ENCODE data around the gene NFATC4. TPM values are rescaled to one million over a fixed set of nuclear protein-coding genes. Genes with fewer than 3 reads are reported as not detected.
"Not testable (repeated sequence)": the region's sequence is repeated elsewhere in the genome, so short reads cannot be mapped to it uniquely, and the experiment has no call there.

Gene NFATC4
- total and polyA plus RNA-seq, 11 donors: 6.5 to 23.0 (median 12.5) TPM

- H3K27me3 ChIP-seq: peaks cover 0 to 17% (median 0%) of the 10 kb centered on the region in 9 donors
- H3K27ac ChIP-seq: peak overlapping the region in 2 of 12 donors; percentile 62 to 73
- no peaks in the 10 kb centered on the region for H3K36me3 ChIP-seq
Measured at GRCh38 chr14:24348186-24348585, 19.8 kb upstream of the NFATC4 start.

DNA sequence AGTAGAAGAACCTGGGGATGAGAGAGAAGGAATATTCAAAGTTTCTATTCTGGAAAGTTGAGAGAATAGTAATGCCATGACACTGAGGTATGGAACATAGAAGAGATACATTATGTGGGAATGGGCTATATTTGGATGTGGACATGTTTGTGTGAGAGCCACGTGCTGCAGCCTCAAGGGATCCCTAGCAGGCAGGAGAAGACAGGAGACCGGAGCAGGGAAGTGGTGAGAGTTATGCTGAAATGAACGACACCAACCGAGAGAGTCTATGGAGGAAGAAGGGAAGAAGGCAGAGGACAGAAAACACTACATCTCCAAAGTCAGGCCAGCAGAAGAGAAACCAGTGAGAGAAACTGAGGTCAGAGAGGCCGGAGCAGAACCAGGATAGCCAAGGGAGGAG, 18.2 kb upstream of the NFATC4 start:
- no peak overlapping the region for H3K27ac ChIP-seq
- DNase-seq (no peak), ATAC-seq (no peak)
- H3K4me1 ChIP-seq: peaks cover 0 to 18% (median 0%) of the 10 kb centered on the region in 12 donors
- 58 to 70% (median 62%) methylated on average over 5 of the region's 5 CpGs for WGBS, 4 donors
- H3K9me3 ChIP-seq: no peaks in the 10 kb centered on the region
- no peaks in the 10 kb centered on the region for H3K36me3 ChIP-seq
- TF ChIP-seq, protein P1, sequence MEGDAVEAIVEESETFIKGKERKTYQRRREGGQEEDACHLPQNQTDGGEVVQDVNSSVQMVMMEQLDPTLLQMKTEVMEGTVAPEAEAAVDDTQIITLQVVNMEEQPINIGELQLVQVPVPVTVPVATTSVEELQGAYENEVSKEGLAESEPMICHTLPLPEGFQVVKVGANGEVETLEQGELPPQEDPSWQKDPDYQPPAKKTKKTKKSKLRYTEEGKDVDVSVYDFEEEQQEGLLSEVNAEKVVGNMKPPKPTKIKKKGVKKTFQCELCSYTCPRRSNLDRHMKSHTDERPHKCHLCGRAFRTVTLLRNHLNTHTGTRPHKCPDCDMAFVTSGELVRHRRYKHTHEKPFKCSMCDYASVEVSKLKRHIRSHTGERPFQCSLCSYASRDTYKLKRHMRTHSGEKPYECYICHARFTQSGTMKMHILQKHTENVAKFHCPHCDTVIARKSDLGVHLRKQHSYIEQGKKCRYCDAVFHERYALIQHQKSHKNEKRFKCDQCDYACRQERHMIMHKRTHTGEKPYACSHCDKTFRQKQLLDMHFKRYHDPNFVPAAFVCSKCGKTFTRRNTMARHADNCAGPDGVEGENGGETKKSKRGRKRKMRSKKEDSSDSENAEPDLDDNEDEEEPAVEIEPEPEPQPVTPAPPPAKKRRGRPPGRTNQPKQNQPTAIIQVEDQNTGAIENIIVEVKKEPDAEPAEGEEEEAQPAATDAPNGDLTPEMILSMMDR (IDR thresholded peaks at IDR 0.05): no peak
- TF ChIP-seq POLR2A (IDR thresholded peaks at IDR 0.05): no peak
- intact Hi-C loops (cut with DNase I): no loop called here
- no peak overlapping the region for H3K4me3 ChIP-seq
- peaks cover 0 to 22% (median 0%) of the 10 kb centered on the region in 9 donors for H3K27me3 ChIP-seq

More at GRCh38 chr14:24348186-24348585, 19.8 kb upstream of the NFATC4 start:
- no peaks in the 10 kb centered on the region for H3K9me3 ChIP-seq
- ATAC-seq (no peak), DNase-seq (no peak)
- H3K4me3 ChIP-seq: no peak overlapping the region
- WGBS, 4 donors: 93 to 98% (median 97%) methylated on average over 2 of the region's 2 CpGs
- peaks cover 0 to 18% (median 0%) of the 10 kb centered on the region in 12 donors for H3K4me1 ChIP-seq
- TF ChIP-seq POLR2A (IDR thresholded peaks at IDR 0.05): no peak
- TF ChIP-seq, protein P1 (IDR thresholded peaks at IDR 0.05): no peak
- intact Hi-C loops (cut with DNase I): no loop called here

DNA sequence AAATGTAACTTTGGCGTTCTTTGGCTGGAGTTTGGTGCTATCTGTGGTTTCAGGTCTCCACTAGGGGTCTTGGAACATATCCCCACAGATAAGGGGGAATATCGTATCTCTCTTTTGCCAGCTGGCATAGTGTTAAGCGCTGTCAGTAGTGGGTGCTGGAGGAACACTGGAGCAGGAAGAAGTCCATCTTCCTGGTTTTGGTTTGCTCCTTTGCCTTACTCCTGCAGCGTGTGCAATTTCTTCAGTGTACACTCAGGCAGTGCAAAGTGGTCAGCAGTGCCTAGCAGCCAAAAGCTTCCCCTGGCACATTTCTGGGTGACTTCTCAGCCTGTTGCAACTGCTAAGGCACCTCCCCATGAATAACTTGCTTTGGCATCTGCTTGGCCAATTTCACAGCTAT, 16.5 kb upstream of the NFATC4 start:
- intact Hi-C loops (cut with DNase I): no loop called here
- Histone ChIP-seq H3K27me3 (peaks cover 0 to 26% (median 0%) of the 10 kb centered on the region in 9 donors), H3K9me3 (no peaks in the 10 kb centered on the region), H3K36me3 (no peaks in the 10 kb centered on the region), H3K4me3 (no peak overlapping the region), H3K27ac (no peak overlapping the region), H3K4me1 (peaks cover 0 to 15% (median 0%) of the 10 kb centered on the region in 12 donors)
- WGBS, 4 donors: 14 to 25% (median 18%) methylated on average over 4 of the region's 4 CpGs
- DNase-seq (no peak), ATAC-seq (peak in 3 of 4 donors; percentile 58 to 67 (median 59))
- TF ChIP-seq POLR2A (IDR thresholded peaks at IDR 0.05): no peak
- TF ChIP-seq, protein P1 (IDR thresholded peaks at IDR 0.05): no peak

GRCh38 chr14:24353559-24354481, 14.2 kb upstream of the NFATC4 start:
- peaks cover 0 to 26% (median 0%) of the 10 kb centered on the region in 9 donors for H3K27me3 ChIP-seq
- TF ChIP-seq POLR2A (IDR thresholded peaks at IDR 0.05): no peak
- TF ChIP-seq, protein P1 (IDR thresholded peaks at IDR 0.05): no peak
- no peaks in the 10 kb centered on the region for H3K9me3 ChIP-seq
- H3K4me1 ChIP-seq: peaks cover 0 to 13% (median 0%) of the 10 kb centered on the region in 12 donors
- H3K36me3 ChIP-seq: no peaks in the 10 kb centered on the region
- WGBS, 4 donors: 67 to 73% (median 71%) methylated on average over 5 of the region's 5 CpGs
- ATAC-seq (no peak), DNase-seq (no peak)
- H3K27ac ChIP-seq: no peak overlapping the region
- no peak overlapping the region for H3K4me3 ChIP-seq
- intact Hi-C loops (cut with DNase I): no loop called here

- H3K27ac ChIP-seq; H3K36me3 ChIP-seq; H3K9me3 ChIP-seq; H3K4me3 ChIP-seq; ATAC-seq; intact Hi-C loops (cut with DNase I); DNase-seq: not testable (repeated sequence)
- WGBS, 4 donors: 87 to 90% (median 88%) methylated on average over 3 of the region's 3 CpGs
- peaks cover 0 to 13% (median 0%) of the 10 kb centered on the region in 12 donors for H3K4me1 ChIP-seq
- H3K27me3 ChIP-seq: peaks cover 0 to 26% (median 0%) of the 10 kb centered on the region in 9 donors
Measured at GRCh38 chr14:24354482-24354825, 13.5 kb upstream of the NFATC4 start.
